Kidney epithelial cell (primary cell): ENCODE results near the gene ZNF133. TPM values are rescaled to one million over a fixed set of nuclear protein-coding genes. Genes with fewer than 3 reads are reported as not detected.

Experiments
- DNase-seq: peaks from one replicate; pipeline ENCODE4 v3.0.0-alpha.2; 2010; ENCODE audit warnings: low read depth
- H3K27me3 ChIP-seq: 2 replicates; pipeline ENCODE4 v1.6.0; 2011; ENCODE audit warnings: low read length; ENCODE audit not compliant: control insufficient read depth, insufficient read depth
- H3K36me3 ChIP-seq: 2 replicates; pipeline ENCODE4 v1.5.1; 2011; ENCODE audit warnings: low read length; ENCODE audit not compliant: control insufficient read depth, insufficient read depth
- H3K4me3 ChIP-seq: 2 replicates; pipeline ENCODE4 v1.5.1; 2011; ENCODE audit warnings: low read depth, mild to moderate bottlenecking, control low read depth, low read length
- CTCF ChIP-seq: IDR thresholded peaks from 2 replicates; pipeline ENCODE4 v1.5.1; 2011; ENCODE audit warnings: mild to moderate bottlenecking, moderate library complexity, low read length, control low read depth, inconsistent platforms; ENCODE audit not compliant: insufficient read depth, poor library complexity, severe bottlenecking
- total RNA-seq: library from RNA; depleted of rRNA; stranded (reverse); fragments of >200 nt; gene quantifications from 2 replicates; pipeline ENCODE4 v1.2.3, GENCODE V29; 2015

Gene ZNF133
- total RNA-seq, 1 donor from 2014 or later = 10.8 TPM

- no peak overlapping the region for H3K4me3 ChIP-seq
- H3K36me3 ChIP-seq = peaks cover 1% of the 10 kb centered on the region
- TF ChIP-seq CTCF = no peak
- H3K27me3 ChIP-seq = no peaks in the 10 kb centered on the region
- DNase-seq = no peak
Observed at GRCh38 chr20:18310592-18310991, 22.3 kb downstream of the ZNF133 start.

- no peak for TF ChIP-seq CTCF
- no peak for DNase-seq
- Histone ChIP-seq H3K27me3 (no peaks in the 10 kb centered on the region), H3K4me3 (no peak overlapping the region), H3K36me3 (peaks cover 3% of the 10 kb centered on the region)
Observed at GRCh38 chr20:18312723-18313122, 24.4 kb downstream of the ZNF133 start.

GRCh38 chr20:18313411-18313810 is 25.1 kb downstream of the ZNF133 start:
- Histone ChIP-seq H3K27me3 (no peaks in the 10 kb centered on the region), H3K4me3 (no peak overlapping the region), H3K36me3 (peaks cover 3% of the 10 kb centered on the region)
- no peak for DNase-seq
- no peak for TF ChIP-seq CTCF

GRCh38 chr20:18314786-18315406 is 26.6 kb downstream of the ZNF133 start:
- Histone ChIP-seq H3K36me3 (peaks cover 2% of the 10 kb centered on the region), H3K4me3 (no peak overlapping the region), H3K27me3 (no peaks in the 10 kb centered on the region)
- peak; percentile 25 for DNase-seq
- TF ChIP-seq CTCF = no peak

- Histone ChIP-seq H3K36me3 (peaks cover 2% of the 10 kb centered on the region), H3K4me3 (no peak overlapping the region), H3K27me3 (no peaks in the 10 kb centered on the region)
- no peak for DNase-seq
- no peak for TF ChIP-seq CTCF
Observed at GRCh38 chr20:18316166-18316565, 27.8 kb downstream of the ZNF133 start.

GRCh38 chr20:18321316-18321715 is 33.0 kb downstream of the ZNF133 start:
- no peak overlapping the region for H3K4me3 ChIP-seq
- H3K36me3 ChIP-seq = peaks cover under 1% of the 10 kb centered on the region
- H3K27me3 ChIP-seq = no peaks in the 10 kb centered on the region
- no peak for DNase-seq
- TF ChIP-seq CTCF = no peak
